DND-41 (cell line): Measurements from ENCODE around the gene DTWD1.

ENCODE experiments used
- CTCF ChIP-seq: IDR thresholded peaks from 2 replicates; pipeline ENCODE4 v1.5.1; 2012; ENCODE audit warnings: borderline replicate concordance, low read length, moderate library complexity, mild to moderate bottlenecking; ENCODE audit not compliant: poor library complexity, severe bottlenecking; ENCODE audit errors: extremely low read depth
- EZH2 ChIP-seq: IDR thresholded peaks from 3 replicates; pipeline ENCODE4 v1.6.1; 2012; ENCODE audit warnings: borderline replicate concordance, low read depth, mild to moderate bottlenecking, moderate library complexity, low read length, inconsistent platforms; ENCODE audit not compliant: severe bottlenecking

GRCh38 chr15:49620658-49621368 lies at the start of gene DTWD1, which contains the start of gene FAM227B:
- TF ChIP-seq CTCF (no peak), EZH2 (no peak)
